Measurements from ENCODE around the gene ABRACL. TPM values are rescaled to one million over a fixed set of nuclear protein-coding genes. Genes with fewer than 3 reads are reported as not detected.

The ABRACL gene
- total RNA-seq, 1 experiment from 2014 or later: 123 TPM

GRCh38 chr6:139011980-139012379, 16.6 kb upstream of the ABRACL start:
- Histone ChIP-seq H2BK5ac (ENCODE audit: insufficient read length, low read length) (no peak overlapping the region), H2BK20ac (ENCODE audit: low read depth, low read length, poor library complexity, severe bottlenecking) (no peak overlapping the region), H3K23me2 (ENCODE audit: insufficient read length, low read depth, low read length, poor library complexity, severe bottlenecking) (no peaks in the 10 kb centered on the region), H3K4me2 (ENCODE audit: insufficient read depth, insufficient read length, low read length) (no peak overlapping the region), H2BK120ac (ENCODE audit: low read depth, low read length, poor library complexity, severe bottlenecking) (no peak overlapping the region), H3K4ac (ENCODE audit: low read depth, low read length) (no peak overlapping the region), H3K18ac (ENCODE audit: insufficient read length, low read depth, low read length) (no peak overlapping the region), H3K27ac (ENCODE audit: insufficient read length, low read depth, low read length) (no peak overlapping the region), H3K4me1 (ENCODE audit: insufficient read depth, low read length) (peaks cover under 1% of the 10 kb centered on the region; the same call in 1 of the 2 replicates), H3K27me3 (ENCODE audit: insufficient read depth, low read length) (no peaks in the 10 kb centered on the region), H4K8ac (replicated peaks; ENCODE audit: insufficient read length, low read depth, low read length) (no peak overlapping the region), H3K14ac (ENCODE audit: insufficient read depth, low read length) (no peak overlapping the region), H3K56ac (ENCODE audit: insufficient read length, low read depth, low read length) (no peak overlapping the region), H3K23ac (ENCODE audit: insufficient read length, low read depth, low read length) (no peak overlapping the region), H3K9me3 (ENCODE audit: control insufficient read depth, low read depth, low read length) (no peaks in the 10 kb centered on the region), H2BK12ac (ENCODE audit: insufficient read length, low read depth, low read length) (no peak overlapping the region), H3K79me2 (ENCODE audit: insufficient read depth, low read length) (0 out of 2 replicates have a peak, but pooled peaks cover under 1% of the 10 kb centered on the region), H2BK15ac (ENCODE audit: low read depth, low read length) (no peak overlapping the region), H4K91ac (ENCODE audit: insufficient read length, low read depth, low read length) (no peak overlapping the region), H4K20me1 (ENCODE audit: control insufficient read depth, insufficient read depth, insufficient read length) (no peaks in the 10 kb centered on the region), H4K5ac (ENCODE audit: insufficient read length, low read depth, low read length) (no peak overlapping the region), H3K79me1 (ENCODE audit: insufficient read depth, low read depth, low read length, poor library complexity, severe bottlenecking) (no peaks in the 10 kb centered on the region), H3K9ac (ENCODE audit: extremely low read depth, insufficient read length, low read length) (no peak overlapping the region), H2AFZ (ENCODE audit: low read length) (no peak overlapping the region), H2AK5ac (ENCODE audit: insufficient read length, low read length) (no peak overlapping the region), H3T11ph (ENCODE audit: low read length) (no peak overlapping the region)
- no peak for DNase-seq
- Mint-ChIP-seq H3K4me3 (no peak overlapping the region), H3K9me3 (no peaks in the 10 kb centered on the region), H3K27ac (no peak overlapping the region), H3K27me3 (ENCODE audit: low read depth) (no peaks in the 10 kb centered on the region), H3K36me3 (ENCODE audit: insufficient read depth in 1 of 3, low read depth in 3 of 3) (no peaks in the 10 kb centered on the region), H3K4me1 (peaks cover 28 to 43% of the 10 kb centered on the region in 2 experiments)
- no peak for TF ChIP-seq CTCF (conservative IDR thresholded peaks at IDR 0.05)
- WGBS (ENCODE audit: extremely low coverage, insufficient read length, low lambda C conversion rate): no CpG with 5 or more reads among the region's 3 CpGs
